ENCODE results near the gene JAZF1.

DNA sequence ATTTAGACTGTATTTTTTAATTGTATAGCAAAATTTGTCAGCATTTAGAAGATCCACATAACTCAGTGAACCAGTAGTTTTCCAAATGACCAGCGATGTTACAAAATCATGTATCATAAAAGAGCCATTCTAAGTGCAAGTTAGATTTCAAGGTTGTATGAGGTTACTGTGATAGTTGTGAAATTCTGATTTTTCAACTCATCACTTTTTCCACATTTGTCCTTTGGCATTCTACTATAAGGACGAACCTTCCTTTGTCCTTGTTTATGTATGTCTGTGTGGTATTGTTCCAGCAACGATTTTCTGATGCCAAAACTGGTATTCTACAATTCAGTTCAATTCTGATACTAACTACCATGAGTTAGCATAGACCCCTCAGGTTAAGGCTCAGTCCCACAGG, 376.5 kb downstream of the JAZF1 start:
- TF ChIP-seq SIN3A (IDR thresholded peaks at IDR 0.05; ENCODE audit: borderline replicate concordance, insufficient read depth, low read length) (no peak), TAF1 (IDR thresholded peaks at IDR 0.05; ENCODE audit: borderline replicate concordance, insufficient read depth, low read length) (no peak), POLR2AphosphoS5 (IDR thresholded peaks at IDR 0.05; ENCODE audit: low read depth, low read length) (no peak), REST (IDR thresholded peaks at IDR 0.05; ENCODE audit: insufficient read depth in 1 of 2, low read depth in 2 of 2, low read length in 2 of 2) (no peak), FOXP2 (optimal IDR thresholded peaks at IDR 0.05; ENCODE audit: borderline replicate concordance, extremely low read depth, extremely low read length, insufficient read depth) (no peak)
